Uterine smooth muscle cell (primary cell): Measurements from ENCODE around the gene SURF2. TPM values are rescaled to one million over a fixed set of nuclear protein-coding genes. Genes with fewer than 3 reads are reported as not detected.

Source experiments
- total RNA-seq: library from RNA; depleted of rRNA; stranded (reverse); fragments of >200 nt; gene quantifications from 2 replicates; pipeline ENCODE4 v1.2.3, GENCODE V29; 2014

SURF2 gene
- 9.2 and 19.3 TPM in 2 replicates for total RNA-seq

GRCh38 chr9:133356391-133357091 lies at the start of gene SURF2, which contains the start of gene SURF1:
Gene SURF2 (plus strand): TSS chr9:133356550. CDS start chr9:133356593, 43 bp downstream.
Gene SURF1 (minus strand): TSS chr9:133356487. CDS start chr9:133356453, 34 bp downstream.

GRCh38 chr9:133335924-133336811 lies 20.2 kb upstream of the SURF2 start, which contains the start of gene SURF6:
Gene SURF6 (minus strand): TSS chr9:133336188. CDS start chr9:133336132, 56 bp downstream.

DNA sequence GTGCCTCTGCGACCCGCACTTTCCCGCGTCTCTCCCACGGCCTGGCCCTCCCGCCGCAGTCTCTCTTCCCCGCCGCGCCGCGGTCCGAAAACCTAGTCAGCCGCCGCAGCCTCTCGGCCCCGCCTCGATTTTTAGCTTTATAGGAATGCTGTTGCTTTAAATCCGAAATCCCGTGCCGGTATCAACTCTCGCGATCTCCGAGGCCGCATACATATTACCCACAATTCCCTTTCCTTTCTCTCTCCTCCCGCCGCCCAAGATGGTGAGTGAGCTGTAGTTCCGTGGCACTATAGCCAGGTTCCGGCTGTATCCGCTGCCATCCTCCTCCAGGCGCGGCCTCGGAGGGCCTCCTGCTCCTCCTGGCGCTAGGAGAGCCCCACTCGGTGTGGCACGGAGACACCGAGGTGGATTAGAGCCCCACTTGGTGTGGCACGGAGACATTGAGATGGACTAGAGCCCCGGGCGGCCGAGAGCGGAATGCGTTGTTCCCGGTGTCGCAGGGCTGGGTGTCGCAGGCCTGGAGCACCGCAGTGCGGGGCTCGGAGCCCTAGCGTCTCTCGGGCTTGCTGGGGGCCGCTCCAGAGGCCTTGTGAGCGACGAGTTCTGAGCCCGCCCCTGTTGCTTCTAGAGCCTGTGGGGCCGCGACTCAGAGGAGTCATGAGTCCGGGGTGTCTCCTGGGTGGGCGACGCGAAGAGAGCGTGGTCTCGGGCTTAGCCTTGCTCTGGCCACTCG lies 8.2 kb upstream of the SURF2 start, which contains the start of the genes MED22 and RPL7A:
MED22 (minus strand) TSS at position 147 of the 733 bp plus-strand sequence. CDS start 1,469 bp downstream, outside the sequence.
RPL7A (plus strand) TSS at position 234 of the 733 bp plus-strand sequence; CDS start at position 260, 26 bp downstream.

GRCh38 chr9:133375724-133376654 lies 19.6 kb downstream of the SURF2 start, which contains the start of the genes STKLD1 and SURF4:
Gene STKLD1 (plus strand): TSS chr9:133376366. CDS start chr9:133376474, 108 bp downstream.
Gene SURF4 (minus strand): TSS chr9:133376060. CDS start chr9:133375969, 91 bp downstream.

Other genes with a start within 250 kb of the SURF2 start
- 19.3 and 22.0 TPM in 2 replicates for gene RALGDS, start 235.3 kb upstream of the SURF2 start, total RNA-seq
- 3.1 and 3.2 TPM in 2 replicates for gene GBGT1, start 192.6 kb upstream of the SURF2 start, total RNA-seq
- not detected in 2 replicates for gene OBP2B, start 147.3 kb upstream of the SURF2 start, total RNA-seq
- under 0.01 TPM in 1 of 2 replicates, not detected in the other for gene ABO, start 81.3 kb upstream of the SURF2 start, total RNA-seq
- 12.3 and 13.5 TPM in 2 replicates for gene SURF6, start 20.4 kb upstream of the SURF2 start, total RNA-seq
- gene MED22, start 8.4 kb upstream of the SURF2 start, total RNA-seq: 21.7 and 22.0 TPM in 2 replicates
- 2,205 and 2,513 TPM in 2 replicates for gene RPL7A, start 8.3 kb upstream of the SURF2 start, total RNA-seq
- 21.5 and 25.6 TPM in 2 replicates for gene SURF1, start 63 bp upstream of the SURF2 start, total RNA-seq
- 547 and 670 TPM in 2 replicates for gene SURF4, start 19.5 kb downstream of the SURF2 start, total RNA-seq
- 0.77 and 1.1 TPM in 2 replicates for gene STKLD1, start 19.8 kb downstream of the SURF2 start, total RNA-seq
- gene REXO4, start 61.5 kb downstream of the SURF2 start, total RNA-seq: 15.9 and 17.6 TPM in 2 replicates
- 0.77 and 2.7 TPM in 2 replicates for gene ADAMTS13, start 65.8 kb downstream of the SURF2 start, total RNA-seq
- 4.0 and 9.4 TPM in 2 replicates for gene CACFD1, start 103.4 kb downstream of the SURF2 start, total RNA-seq
- 16.2 and 17.4 TPM in 2 replicates for gene SLC2A6, start 122.5 kb downstream of the SURF2 start, total RNA-seq
- not detected in 2 replicates for gene MYMK, start 168.4 kb downstream of the SURF2 start, total RNA-seq
- gene ADAMTSL2, start 178.2 kb downstream of the SURF2 start, total RNA-seq: not detected in 2 replicates